HepG2 (cell line): Measurements from ENCODE around the gene CDK5RAP2. TPM values are rescaled to one million over a fixed set of nuclear protein-coding genes. Genes with fewer than 3 reads are reported as not detected.

Experiments
- ATAC-seq: fragments of 200-7000 bp; cut with Tn5 transposase; 3 replicates; pipeline ENCODE4 v1.9.1; 2020; ENCODE audit warnings: mild to moderate bottlenecking, moderate library complexity
- BruUV-seq: library from RNA; stranded (reverse); fragments of 400-500 nt; replicated peaks from 2 replicates; lab custom pipeline; 2021; lab: Mats Ljungman, UMichigan
- CTCF ChIA-PET: fragments of 300-600 bp; formaldehyde crosslinking; extraction: SDS; loops from one replicate; lab custom pipeline; 2021; ENCODE audit warnings: low total read pairs, inconsistent platforms, low intra/inter-chr PET ratio; lab: Yijun Ruan, JAX
- POLR2A ChIA-PET: fragments of 350-600 bp; sonication (Branson Sonifier 250); formaldehyde crosslinking; loops from one replicate; lab custom pipeline; 2020; ENCODE audit warnings: antibody characterized with exemption, inconsistent platforms; lab: Yijun Ruan, JAX
- DNase-seq: peaks from one replicate; pipeline ENCODE4 v3.0.0-alpha.2; 2015; ENCODE audit warnings: low spot score
- FAIRE-seq: peaks from 3 replicates; lab custom pipeline; 2011; peaks lifted over from hg19 to GRCh38; lab: Jason Lieb, UNC
- H2AFZ ChIP-seq: one replicate; pipeline ENCODE4 v1.6.1; 2011; ENCODE audit warnings: low read length, inconsistent platforms
- H3K27ac ChIP-seq: fragments of 300-600 bp; 3 replicates; pipeline ENCODE4 v1.8.0; 2011; ENCODE audit warnings: mixed run types, mild to moderate bottlenecking, mixed read lengths, low read length, inconsistent platforms; ENCODE audit not compliant: insufficient read depth; ENCODE audit errors: extremely low read length
- H3K27me3 ChIP-seq, 2 experiments: fragments of 200-600 bp in 1 of 2; 2 replicates in 1 of 2; 3 replicates in 1 of 2; pipeline versions ENCODE4 v1.6.0 to v1.8.0; 2011; ENCODE audit warnings: low read length in 2 of 2, mild to moderate bottlenecking in 2 of 2, moderate library complexity in 2 of 2, inconsistent platforms in 1 of 2; ENCODE audit not compliant: insufficient read depth in 2 of 2, control insufficient read depth in 1 of 2
- H3K36me3 ChIP-seq, 2 experiments: fragments of 200-600 bp in 1 of 2; replicated peaks in 1 of 2; 2 replicates in 1 of 2; 3 replicates in 1 of 2; pipeline versions ENCODE4 v1.5.1 to v1.8.0; 2011; ENCODE audit warnings: low read length in 2 of 2, inconsistent platforms in 1 of 2; ENCODE audit not compliant: insufficient read depth in 2 of 2, control insufficient read depth in 1 of 2
- H3K4me1 ChIP-seq: 2 replicates; pipeline ENCODE4 v1.5.1; 2012; ENCODE audit warnings: low read length, inconsistent platforms; ENCODE audit not compliant: insufficient read depth
- H3K4me2 ChIP-seq: 2 replicates; pipeline ENCODE4 v1.6.0; 2011; ENCODE audit warnings: low read depth, low read length, inconsistent platforms
- H3K4me3 ChIP-seq, 3 experiments: fragments of 200-600 bp in 1 of 3; sonication (generic), shearing (Covaris generic) in 1 of 3; replicated peaks in 1 of 3; 2 replicates each; pipeline ENCODE4 v1.5.1; 2011 to 2016; ENCODE audit warnings: low read length in 3 of 3, inconsistent platforms in 2 of 3, low read depth in 2 of 3, mild to moderate bottlenecking in 2 of 3, control low read depth in 1 of 3, mixed read lengths in 1 of 3; ENCODE audit not compliant: insufficient read depth in 1 of 3
- H3K79me2 ChIP-seq: one replicate; pipeline ENCODE4 v1.6.1; 2011; ENCODE audit warnings: low read length, inconsistent platforms; ENCODE audit not compliant: insufficient read depth
- H3K9ac ChIP-seq: 2 replicates; pipeline ENCODE4 v1.6.0; 2011; ENCODE audit warnings: mild to moderate bottlenecking, low read depth, low read length, inconsistent platforms; ENCODE audit not compliant: insufficient read depth
- H3K9me3 ChIP-seq: 2 replicates; pipeline ENCODE4 v1.5.1; 2012; ENCODE audit warnings: mild to moderate bottlenecking, low read length
- H4K20me1 ChIP-seq: 2 replicates; pipeline ENCODE4 v1.6.0; 2011; ENCODE audit warnings: inconsistent platforms, mild to moderate bottlenecking, low read length, moderate library complexity; ENCODE audit not compliant: insufficient read depth
- KMT2A ChIP-seq: sonication (generic); formaldehyde crosslinking; IDR thresholded peaks from 2 replicates; pipeline ENCODE4 v1.4.0; 2020; ENCODE audit warnings: missing genetic modification reagents
- NFKBIZ ChIP-seq: IDR thresholded peaks from 2 replicates; pipeline ENCODE4 v1.6.1; 2018; ENCODE audit warnings: missing genetic modification reagents, missing compliant biosample characterization
- TOPORS ChIP-seq: sonication (generic); formaldehyde crosslinking; IDR thresholded peaks from 2 replicates; pipeline ENCODE4 v1.8.0; 2023; ENCODE audit warnings: mild to moderate bottlenecking, missing genetic modification reagents
- ZEB1 ChIP-seq: IDR thresholded peaks from 2 replicates; pipeline ENCODE4 v1.6.1; 2012; ENCODE audit warnings: mild to moderate bottlenecking, low read depth, inconsistent platforms; ENCODE audit not compliant: insufficient replicate concordance
- ZNF331 ChIP-seq: sonication (generic); formaldehyde crosslinking; IDR thresholded peaks from 2 replicates; pipeline ENCODE4 v1.4.0; 2020; ENCODE audit warnings: missing genetic modification reagents
- ZSCAN25 ChIP-seq: sonication (generic); formaldehyde crosslinking; IDR thresholded peaks from 2 replicates; pipeline ENCODE4 v1.8.0; 2022; ENCODE audit warnings: mild to moderate bottlenecking, missing genetic modification reagents
- WGBS: methylation state at CpG from one replicate; pipeline ENCODE4 v1.1.6; 2017; ENCODE audit warnings: low lambda C conversion rate; 5-methylcytosine and 5-hydroxymethylcytosine counted together
- in situ Hi-C: cut with HindIII; loops from 2 replicates; pipeline ENCODE4 v1.10.0; 2017; ENCODE audit warnings: low pct_unique_long_range_greater_than_20kb; ENCODE audit not compliant: extremely low pct_ligation_motif_present
- intact Hi-C: fragments of 100-400 bp; cut with micrococcal nuclease; formaldehyde crosslinking; loops from one replicate; pipeline ENCODE4 v1.10.0; 2022; ENCODE audit not compliant: unreplicated experiment
- polyA plus RNA-seq, 8 experiments: library from polyadenylated mRNA; depleted of rRNA in 3 of 8; stranded (reverse) in 7 of 8; unstranded in 1 of 8; fragments of >200 nt; fragmentation: Illumina TruSeq in 4 of 8; extraction: Trizol in 4 of 8; gene quantifications; 2 replicates each; pipeline versions ENCODE4 v1.2.1 to v1.2.3, GENCODE V29; 2011 to 2016; ENCODE audit warnings: low read depth in 4 of 8, missing spikeins in 1 of 8, mixed read lengths in 1 of 8; ENCODE audit not compliant: insufficient read depth in 1 of 8
- total RNA-seq, 5 experiments: library from RNA; depleted of rRNA; stranded (reverse); fragments of >200 nt; fragmentation: Illumina TruSeq; extraction: Trizol; gene quantifications; 2 replicates each; pipeline ENCODE4 v1.2.3, GENCODE V29; 2016; ENCODE audit warnings: low read depth in 1 of 5
- TF ChIP-seq, protein P1 (sequence below): sonication (generic); formaldehyde crosslinking; IDR thresholded peaks from 2 replicates; pipeline ENCODE4 v1.8.0; 2022; ENCODE audit warnings: missing genetic modification reagents, mild to moderate bottlenecking, moderate library complexity, borderline replicate concordance
- TF ChIP-seq, protein P2 (sequence below): sonication (generic); formaldehyde crosslinking; IDR thresholded peaks from 2 replicates; pipeline ENCODE4 v1.5.0; 2020; ENCODE audit warnings: mild to moderate bottlenecking, missing genetic modification reagents, borderline replicate concordance

Gene CDK5RAP2
- total and polyA plus RNA-seq, 2 of the 13 experiments (the other 11 are each of a cell fraction or from before 2014, with no cell fraction given): 31.8 to 42.2 TPM

DNA sequence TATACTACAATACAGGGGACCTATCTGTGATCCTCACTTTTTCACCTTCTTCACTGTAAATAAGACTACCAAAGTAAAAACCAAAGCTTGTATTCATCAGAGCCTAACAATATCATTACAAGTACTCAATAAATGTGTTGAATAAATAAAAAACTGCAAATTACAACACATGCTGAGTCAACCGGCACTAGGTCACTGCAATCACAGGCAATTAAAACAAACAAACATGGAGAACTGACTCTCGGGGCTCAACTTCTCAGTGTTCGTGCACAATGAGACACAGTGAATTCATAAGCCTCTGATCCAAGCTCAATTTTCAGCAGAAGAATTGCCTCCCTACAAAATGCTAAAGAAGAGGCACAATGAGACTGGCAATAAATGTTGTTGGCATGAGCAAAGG is 69.2 kb downstream of the CDK5RAP2 start:
- Histone ChIP-seq H3K27me3 (no peaks in the 10 kb centered on the region), H3K4me1 (no peaks in the 10 kb centered on the region), H3K27ac (no peak overlapping the region), H3K4me2 (no peak overlapping the region), H3K36me3 (peaks cover 26 to 62% of the 10 kb centered on the region in 2 experiments; a peak in 4 of 5 replicates), H3K9ac (no peak overlapping the region), H3K79me2 (no peaks in the 10 kb centered on the region), H3K4me3 (no peak overlapping the region), H2AFZ (no peak overlapping the region), H3K9me3 (no peaks in the 10 kb centered on the region), H4K20me1 (no peaks in the 10 kb centered on the region)
- no peak for TF ChIP-seq ZSCAN25 (CRISPR knock-in tag)
- TF ChIP-seq KMT2A (CRISPR knock-in tag): no peak
- no peak for TF ChIP-seq TOPORS (CRISPR knock-in tag)
- TF ChIP-seq ZEB1: no peak
- TF ChIP-seq NFKBIZ (CRISPR knock-in tag): no peak
- no peak for TF ChIP-seq ZNF331 (CRISPR knock-in tag)
- TF ChIP-seq, protein P1, sequence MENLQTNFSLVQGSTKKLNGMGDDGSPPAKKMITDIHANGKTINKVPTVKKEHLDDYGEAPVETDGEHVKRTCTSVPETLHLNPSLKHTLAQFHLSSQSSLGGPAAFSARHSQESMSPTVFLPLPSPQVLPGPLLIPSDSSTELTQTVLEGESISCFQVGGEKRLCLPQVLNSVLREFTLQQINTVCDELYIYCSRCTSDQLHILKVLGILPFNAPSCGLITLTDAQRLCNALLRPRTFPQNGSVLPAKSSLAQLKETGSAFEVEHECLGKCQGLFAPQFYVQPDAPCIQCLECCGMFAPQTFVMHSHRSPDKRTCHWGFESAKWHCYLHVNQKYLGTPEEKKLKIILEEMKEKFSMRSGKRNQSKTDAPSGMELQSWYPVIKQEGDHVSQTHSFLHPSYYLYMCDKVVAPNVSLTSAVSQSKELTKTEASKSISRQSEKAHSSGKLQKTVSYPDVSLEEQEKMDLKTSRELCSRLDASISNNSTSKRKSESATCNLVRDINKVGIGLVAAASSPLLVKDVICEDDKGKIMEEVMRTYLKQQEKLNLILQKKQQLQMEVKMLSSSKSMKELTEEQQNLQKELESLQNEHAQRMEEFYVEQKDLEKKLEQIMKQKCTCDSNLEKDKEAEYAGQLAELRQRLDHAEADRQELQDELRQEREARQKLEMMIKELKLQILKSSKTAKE: no peak
- TF ChIP-seq, protein P2, sequence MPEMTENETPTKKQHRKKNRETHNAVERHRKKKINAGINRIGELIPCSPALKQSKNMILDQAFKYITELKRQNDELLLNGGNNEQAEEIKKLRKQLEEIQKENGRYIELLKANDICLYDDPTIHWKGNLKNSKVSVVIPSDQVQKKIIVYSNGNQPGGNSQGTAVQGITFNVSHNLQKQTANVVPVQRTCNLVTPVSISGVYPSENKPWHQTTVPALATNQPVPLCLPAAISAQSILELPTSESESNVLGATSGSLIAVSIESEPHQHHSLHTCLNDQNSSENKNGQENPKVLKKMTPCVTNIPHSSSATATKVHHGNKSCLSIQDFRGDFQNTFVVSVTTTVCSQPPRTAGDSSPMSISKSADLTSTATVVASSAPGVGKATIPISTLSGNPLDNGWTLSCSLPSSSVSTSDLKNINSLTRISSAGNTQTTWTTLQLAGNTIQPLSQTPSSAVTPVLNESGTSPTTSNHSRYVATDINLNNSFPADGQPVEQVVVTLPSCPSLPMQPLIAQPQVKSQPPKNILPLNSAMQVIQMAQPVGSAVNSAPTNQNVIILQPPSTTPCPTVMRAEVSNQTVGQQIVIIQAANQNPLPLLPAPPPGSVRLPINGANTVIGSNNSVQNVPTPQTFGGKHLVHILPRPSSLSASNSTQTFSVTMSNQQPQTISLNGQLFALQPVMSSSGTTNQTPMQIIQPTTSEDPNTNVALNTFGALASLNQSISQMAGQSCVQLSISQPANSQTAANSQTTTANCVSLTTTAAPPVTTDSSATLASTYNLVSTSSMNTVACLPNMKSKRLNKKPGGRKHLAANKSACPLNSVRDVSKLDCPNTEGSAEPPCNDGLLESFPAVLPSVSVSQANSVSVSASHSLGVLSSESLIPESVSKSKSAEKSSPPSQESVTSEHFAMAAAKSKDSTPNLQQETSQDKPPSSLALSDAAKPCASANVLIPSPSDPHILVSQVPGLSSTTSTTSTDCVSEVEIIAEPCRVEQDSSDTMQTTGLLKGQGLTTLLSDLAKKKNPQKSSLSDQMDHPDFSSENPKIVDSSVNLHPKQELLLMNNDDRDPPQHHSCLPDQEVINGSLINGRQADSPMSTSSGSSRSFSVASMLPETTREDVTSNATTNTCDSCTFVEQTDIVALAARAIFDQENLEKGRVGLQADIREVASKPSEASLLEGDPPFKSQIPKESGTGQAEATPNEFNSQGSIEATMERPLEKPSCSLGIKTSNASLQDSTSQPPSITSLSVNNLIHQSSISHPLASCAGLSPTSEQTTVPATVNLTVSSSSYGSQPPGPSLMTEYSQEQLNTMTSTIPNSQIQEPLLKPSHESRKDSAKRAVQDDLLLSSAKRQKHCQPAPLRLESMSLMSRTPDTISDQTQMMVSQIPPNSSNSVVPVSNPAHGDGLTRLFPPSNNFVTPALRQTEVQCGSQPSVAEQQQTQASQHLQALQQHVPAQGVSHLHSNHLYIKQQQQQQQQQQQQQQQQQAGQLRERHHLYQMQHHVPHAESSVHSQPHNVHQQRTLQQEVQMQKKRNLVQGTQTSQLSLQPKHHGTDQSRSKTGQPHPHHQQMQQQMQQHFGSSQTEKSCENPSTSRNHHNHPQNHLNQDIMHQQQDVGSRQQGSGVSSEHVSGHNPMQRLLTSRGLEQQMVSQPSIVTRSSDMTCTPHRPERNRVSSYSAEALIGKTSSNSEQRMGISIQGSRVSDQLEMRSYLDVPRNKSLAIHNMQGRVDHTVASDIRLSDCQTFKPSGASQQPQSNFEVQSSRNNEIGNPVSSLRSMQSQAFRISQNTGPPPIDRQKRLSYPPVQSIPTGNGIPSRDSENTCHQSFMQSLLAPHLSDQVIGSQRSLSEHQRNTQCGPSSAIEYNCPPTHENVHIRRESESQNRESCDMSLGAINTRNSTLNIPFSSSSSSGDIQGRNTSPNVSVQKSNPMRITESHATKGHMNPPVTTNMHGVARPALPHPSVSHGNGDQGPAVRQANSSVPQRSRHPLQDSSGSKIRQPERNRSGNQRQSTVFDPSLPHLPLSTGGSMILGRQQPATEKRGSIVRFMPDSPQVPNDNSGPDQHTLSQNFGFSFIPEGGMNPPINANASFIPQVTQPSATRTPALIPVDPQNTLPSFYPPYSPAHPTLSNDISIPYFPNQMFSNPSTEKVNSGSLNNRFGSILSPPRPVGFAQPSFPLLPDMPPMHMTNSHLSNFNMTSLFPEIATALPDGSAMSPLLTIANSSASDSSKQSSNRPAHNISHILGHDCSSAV: no peak
- BruUV-seq: no TSS peak
- ChIA-PET CTCF (no interaction called here), POLR2A (no interaction called here)
- in situ Hi-C loops: no loop called here
- intact Hi-C loops: no loop called here
- FAIRE-seq (no peak), DNase-seq (no peak), ATAC-seq (no peak)
- 96% methylated on average over 3 of the region's 3 CpGs for WGBS
